SK-N-SH treated with all-trans-retinoic acid at 6 μM for 48 hours (cell line): Measurements from ENCODE around the gene NRAP.

ENCODE experiments used
- PATZ1 ChIP-seq: fragments of 250-450 bp; sonication (Bioruptor Pico); IDR thresholded peaks from 2 replicates; pipeline ENCODE4 v1.8.0; 2020; ENCODE audit warnings: mild to moderate bottlenecking, moderate library complexity, borderline replicate concordance
- POU6F1 ChIP-seq: fragments of 250-450 bp; sonication (Bioruptor Pico); IDR thresholded peaks from 2 replicates; pipeline ENCODE4 v1.8.0; 2021; ENCODE audit warnings: low read depth, mild to moderate bottlenecking, moderate library complexity, borderline replicate concordance
- ZFP3 ChIP-seq: fragments of 250-450 bp; sonication (Bioruptor Pico); IDR thresholded peaks from 2 replicates; pipeline ENCODE4 v1.5.0; 2020; ENCODE audit warnings: mild to moderate bottlenecking, moderate library complexity

DNA sequence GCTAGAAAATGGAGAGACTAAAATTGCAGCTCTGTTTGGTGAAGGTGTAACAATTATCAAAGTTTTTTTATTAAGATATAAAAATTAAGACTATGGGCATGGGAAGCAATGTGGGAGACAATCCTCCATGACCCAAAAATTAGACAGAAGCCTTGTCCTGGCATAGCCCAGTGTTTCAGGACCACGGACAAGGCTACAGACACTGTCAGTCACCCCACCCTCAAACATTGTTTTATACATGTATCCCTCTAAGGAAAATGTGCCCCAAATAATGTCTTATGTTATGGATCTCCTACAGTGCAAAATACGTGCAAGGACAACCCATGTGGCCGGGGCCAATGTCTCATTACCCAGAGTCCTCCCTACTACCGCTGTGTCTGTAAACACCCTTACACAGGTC, 87.0 kb downstream of the NRAP start:
- TF ChIP-seq PATZ1 (CRISPR knock-in tag) (no peak), POU6F1 (CRISPR knock-in tag) (no peak), ZFP3 (no peak)
